Myocyte (in vitro differentiated cells): ENCODE data around the gene PARG. TPM values are rescaled to one million over a fixed set of nuclear protein-coding genes. Genes with fewer than 3 reads are reported as not detected.
"Not testable (repeated sequence)": the region's sequence is repeated elsewhere in the genome, so short reads cannot be mapped to it uniquely, and the experiment has no call there.

Experiments
- DNase-seq: peaks from one replicate; pipeline ENCODE4 v3.0.0-alpha.2; 2012; ENCODE audit warnings: low read depth
- total RNA-seq: library from RNA; depleted of rRNA; stranded (reverse); fragments of >200 nt; gene quantifications from 2 replicates; pipeline ENCODE4 v1.2.3, GENCODE V29; 2014

Gene PARG
- total RNA-seq, 1 donor from 2014 or later = 32.0 TPM

GRCh38 chr10:49830846-49831245, 111.0 kb downstream of the PARG start:
- no peak for DNase-seq

- DNase-seq = no peak
These were observed 111.8 kb downstream of the PARG start for GRCh38 chr10:49830016-49830415.

- no peak for DNase-seq
These were observed 114.5 kb downstream of the PARG start for GRCh38 chr10:49827297-49827696.

GRCh38 chr10:49819234-49819958, 122.4 kb downstream of the PARG start:
- no peak for DNase-seq

- DNase-seq = no peak
These were observed 124.0 kb downstream of the PARG start for GRCh38 chr10:49817845-49818244.

- DNase-seq = no peak
These were observed 137.8 kb downstream of the PARG start for GRCh38 chr10:49803988-49804387.

GRCh38 chr10:49798275-49798674, 143.6 kb downstream of the PARG start:
- DNase-seq = no peak

GRCh38 chr10:49791100-49791499, 150.7 kb downstream of the PARG start:
- DNase-seq = no peak

- DNase-seq = no peak
These were observed 157.1 kb downstream of the PARG start for GRCh38 chr10:49784681-49785080.

GRCh38 chr10:49783645-49784044, 158.2 kb downstream of the PARG start:
- no peak for DNase-seq

GRCh38 chr10:49781247-49781646, 160.6 kb downstream of the PARG start:
- DNase-seq = peak; percentile 10

GRCh38 chr10:49778197-49778596, 163.6 kb downstream of the PARG start:
- no peak for DNase-seq

GRCh38 chr10:49776851-49777250, 165.0 kb downstream of the PARG start:
- DNase-seq = no peak

GRCh38 chr10:49775014-49775413, 166.8 kb downstream of the PARG start:
- no peak for DNase-seq

- DNase-seq = not testable (repeated sequence)
These were observed 168.9 kb downstream of the PARG start for GRCh38 chr10:49772944-49773343.

GRCh38 chr10:49771046-49771445, 170.8 kb downstream of the PARG start:
- not testable (repeated sequence) for DNase-seq

- no peak for DNase-seq
These were observed 172.1 kb downstream of the PARG start for GRCh38 chr10:49769692-49770091.

- no peak for DNase-seq
These were observed 173.1 kb downstream of the PARG start for GRCh38 chr10:49768731-49769130.

- DNase-seq = no peak
These were observed 173.5 kb downstream of the PARG start for GRCh38 chr10:49768329-49768728.
